ENCODE data around the gene LCNL1.

The LCNL1 gene

GRCh38 chr9:136960212-136960937 lies 22.4 kb upstream of the LCNL1 start:
- no peak for DNase-seq

DNA sequence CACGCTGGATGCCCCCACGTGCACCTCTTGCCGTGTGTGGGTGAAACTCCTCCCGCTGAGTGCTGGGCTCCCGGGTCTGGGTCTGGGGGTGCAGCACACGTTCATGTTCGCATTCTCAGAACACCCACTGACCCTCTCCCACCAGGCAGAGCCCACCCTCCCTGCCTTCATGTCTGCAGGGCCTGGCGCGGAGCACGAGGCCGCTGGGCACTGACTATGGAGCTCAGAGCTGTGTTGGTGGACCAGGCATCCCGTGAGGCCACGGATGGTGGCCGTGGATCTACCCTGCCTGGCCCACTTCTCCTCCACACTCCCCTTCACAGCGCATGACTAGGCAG lies 21.9 kb upstream of the LCNL1 start:
- DNase-seq: no peak

DNA sequence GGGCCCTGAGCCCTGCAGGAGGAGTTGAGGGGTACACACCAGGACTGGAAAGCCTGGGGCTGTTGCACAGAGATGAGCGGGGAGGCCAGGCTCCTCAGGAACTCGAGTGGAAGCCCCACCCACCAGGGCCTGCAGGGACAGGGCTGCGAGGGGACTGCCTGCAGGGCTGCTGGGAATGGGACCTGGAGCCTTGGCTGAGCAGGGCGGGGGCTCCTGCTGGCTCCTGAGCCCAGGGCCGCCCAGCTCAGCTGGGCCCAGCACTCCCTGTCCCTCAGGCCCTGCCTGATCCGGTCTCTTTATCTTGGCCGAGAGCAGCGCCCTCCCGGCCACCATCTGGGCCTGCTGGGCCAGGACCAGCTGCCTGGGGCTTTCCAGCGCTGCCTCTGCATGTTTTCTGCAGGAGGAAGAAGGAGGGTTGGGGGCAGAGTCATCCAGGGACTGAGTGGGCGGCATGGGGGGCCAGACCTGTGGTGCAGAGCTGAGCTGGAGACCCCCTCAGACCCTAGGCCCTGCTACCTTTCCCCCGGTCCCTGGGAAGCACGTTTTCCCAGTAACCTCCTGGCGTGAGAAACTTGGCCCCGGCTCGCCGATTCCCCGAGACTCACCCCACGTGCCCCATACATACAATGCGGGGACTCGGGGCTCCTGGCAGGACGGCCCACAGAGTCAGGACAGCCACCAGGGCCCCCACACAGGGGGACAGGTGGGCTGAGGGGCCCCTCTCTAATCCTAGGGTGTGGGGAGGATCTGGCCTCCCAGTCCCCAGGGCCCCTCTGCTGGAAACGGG lies 21.3 kb upstream of the LCNL1 start:
- no peak for DNase-seq

DNA sequence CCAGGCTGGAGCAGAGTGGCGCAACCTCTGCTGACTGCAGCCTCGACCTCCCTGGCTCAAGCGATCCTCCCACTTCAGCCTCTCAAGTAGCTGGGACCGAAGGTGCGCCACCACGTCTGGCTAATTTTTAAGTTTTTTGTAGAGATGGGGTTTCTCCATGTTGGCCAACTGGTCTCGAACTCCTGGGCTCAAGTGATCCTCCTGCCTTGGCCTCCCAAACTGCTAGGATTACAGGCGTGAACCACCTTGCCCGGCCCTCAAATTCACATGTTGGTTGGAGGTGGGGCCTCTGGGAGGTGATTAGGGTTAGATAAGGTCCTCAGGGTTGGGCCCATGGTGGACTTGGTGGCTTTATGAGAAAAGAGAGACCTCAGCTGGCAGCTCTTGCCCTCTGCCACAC lies 20.6 kb upstream of the LCNL1 start:
- DNase-seq: no peak

DNA sequence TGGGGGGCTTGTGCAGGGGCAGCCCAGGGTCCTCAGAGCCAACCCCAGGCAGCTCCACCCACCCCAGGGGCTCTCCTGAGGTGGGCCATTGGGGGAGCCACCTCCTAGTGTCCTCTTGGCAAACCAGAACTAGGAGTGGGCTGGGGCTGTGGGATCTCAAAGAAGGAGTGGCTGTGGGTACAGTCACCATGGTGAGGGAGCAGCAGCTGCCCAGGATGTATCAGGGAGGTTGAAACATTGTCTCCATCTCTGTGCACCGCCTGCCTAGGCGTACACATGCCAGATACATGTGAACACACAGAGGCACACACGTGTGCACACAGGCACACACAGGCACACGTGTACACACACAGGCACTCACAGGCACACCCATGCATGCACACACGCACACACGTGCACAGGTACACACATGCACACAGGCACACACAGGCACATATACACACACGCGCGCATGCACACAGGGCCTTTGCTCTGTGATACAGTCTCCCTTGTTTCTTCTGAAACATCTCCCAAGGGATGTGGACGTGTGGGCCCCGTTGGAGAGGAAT lies 20.0 kb upstream of the LCNL1 start:
- no peak for DNase-seq

DNA sequence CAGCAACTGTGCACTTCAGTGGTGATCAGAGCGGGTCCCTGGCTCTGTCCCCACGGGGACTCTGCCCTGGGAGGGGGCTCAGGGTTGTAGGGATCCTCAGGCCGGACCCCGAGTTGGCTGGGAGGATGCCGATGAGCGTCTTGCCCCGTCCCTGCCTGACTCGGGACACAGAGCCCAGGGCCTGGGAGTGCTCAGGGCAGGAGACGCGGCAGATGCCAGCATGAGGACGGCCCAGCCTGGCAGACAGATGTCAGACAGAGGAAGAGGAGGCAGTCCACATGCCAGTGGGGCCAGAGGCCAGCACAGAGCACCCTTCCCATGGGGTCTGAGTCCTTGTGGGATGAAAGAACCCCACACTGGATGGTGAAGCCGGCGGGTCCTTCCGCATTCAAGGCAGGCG lies 19.5 kb upstream of the LCNL1 start:
- no peak for DNase-seq

- DNase-seq: no peak
These were observed 19.0 kb upstream of the LCNL1 start for GRCh38 chr9:136963751-136964150.

GRCh38 chr9:136964171-136964689 lies 18.6 kb upstream of the LCNL1 start:
- DNase-seq: no peak

GRCh38 chr9:136964833-136965422 lies 17.9 kb upstream of the LCNL1 start:
- DNase-seq: no peak

DNA sequence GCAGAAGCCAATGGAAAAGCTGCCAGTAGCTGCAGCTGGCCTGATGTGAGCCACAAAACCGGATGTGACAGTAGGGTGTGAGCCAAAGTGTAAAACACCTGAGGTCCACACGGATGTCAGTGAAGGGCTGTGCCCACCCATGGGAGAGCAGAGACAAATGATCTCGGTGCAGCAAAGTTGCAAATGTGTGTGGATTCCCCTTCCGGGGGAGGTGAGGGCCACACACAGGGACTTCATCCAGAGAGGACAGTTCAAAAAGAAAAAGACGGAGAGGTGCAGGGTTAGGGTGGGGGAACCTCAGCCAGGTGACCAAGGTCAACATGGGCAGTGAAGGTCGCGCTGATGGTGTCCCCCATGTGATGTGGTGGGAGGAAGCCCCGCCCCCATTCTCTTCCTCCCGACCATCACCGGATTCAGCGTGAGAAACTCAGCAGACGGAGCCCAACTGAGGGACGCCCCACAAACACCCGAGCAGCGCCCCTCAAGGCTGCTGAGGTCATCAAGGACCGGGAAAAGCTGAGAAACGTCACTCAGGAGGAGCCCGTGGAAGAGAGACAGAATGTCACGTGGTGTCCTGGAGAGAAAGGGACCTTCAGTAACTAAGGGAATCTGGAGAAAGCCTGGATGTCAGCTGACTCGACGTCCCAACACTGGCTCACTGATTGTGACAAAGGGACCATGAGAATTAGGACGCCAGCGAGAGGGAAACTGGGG lies 16.9 kb upstream of the LCNL1 start:
- DNase-seq: no peak

DNA sequence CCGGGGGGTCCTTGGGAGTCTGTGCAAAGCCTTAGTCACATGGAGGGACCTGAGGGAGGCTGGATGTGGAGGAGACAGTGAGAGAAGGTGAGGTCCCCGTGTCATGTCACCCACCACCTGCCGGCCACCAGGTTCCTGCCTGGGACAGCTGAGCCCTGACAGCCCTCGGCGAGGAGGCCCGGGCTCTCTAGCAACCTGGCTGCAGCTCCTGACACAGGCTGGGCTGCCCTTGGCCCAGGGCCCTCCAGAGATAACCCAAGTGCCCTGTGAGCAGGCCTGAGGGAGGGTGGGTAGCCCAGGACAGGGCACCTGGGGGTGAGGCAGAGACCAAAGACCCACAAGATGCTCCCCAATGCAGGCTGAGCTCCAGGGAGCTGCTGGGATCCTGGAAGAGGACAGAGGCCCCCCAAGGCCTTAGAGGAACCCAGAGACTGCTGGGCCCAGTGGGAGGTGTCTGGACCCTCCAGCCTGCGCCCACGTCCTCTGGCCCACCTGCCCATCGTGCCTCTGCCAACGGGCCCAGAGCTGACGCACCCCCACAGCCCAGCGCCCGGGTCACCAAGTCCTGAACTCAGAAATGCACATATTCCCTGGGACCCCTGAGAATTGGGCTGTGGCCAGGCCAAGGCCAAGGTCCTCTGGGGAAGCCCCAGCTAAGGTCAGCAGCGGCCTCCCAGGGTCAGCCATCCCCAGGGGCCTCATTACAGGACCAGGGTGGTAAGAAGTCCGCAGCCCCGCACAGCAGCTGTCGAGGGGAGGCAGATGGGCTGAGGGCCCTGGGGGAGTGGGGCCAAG lies 14.3 kb upstream of the LCNL1 start:
- no peak for DNase-seq

GRCh38 chr9:136969150-136969549 lies 13.6 kb upstream of the LCNL1 start:
- DNase-seq: no peak

DNA sequence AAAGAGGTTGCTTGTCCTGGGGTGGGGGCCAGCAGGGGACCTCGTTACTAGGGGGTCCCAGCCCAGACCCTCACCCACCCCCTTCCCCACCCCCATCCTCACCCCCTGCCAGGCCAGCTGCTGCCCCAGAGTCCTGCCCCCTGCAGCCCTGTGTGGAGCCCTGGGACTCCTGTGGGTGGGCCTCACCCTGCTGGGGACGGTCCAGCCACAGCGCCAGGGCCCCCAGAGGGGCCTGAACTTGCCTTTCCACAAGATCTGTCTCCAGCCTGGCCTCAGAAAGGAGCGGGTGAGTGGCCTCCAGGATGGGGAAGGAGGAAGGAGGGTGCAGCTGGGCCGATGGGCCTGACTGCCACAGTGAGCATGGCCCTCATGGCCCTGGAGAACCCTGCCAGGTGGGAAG lies 13.0 kb upstream of the LCNL1 start:
- no peak for DNase-seq

- DNase-seq: no peak
These were observed 12.4 kb upstream of the LCNL1 start for GRCh38 chr9:136970361-136970760.

- no peak for DNase-seq
These were observed 11.0 kb upstream of the LCNL1 start for GRCh38 chr9:136971746-136972145.

DNA sequence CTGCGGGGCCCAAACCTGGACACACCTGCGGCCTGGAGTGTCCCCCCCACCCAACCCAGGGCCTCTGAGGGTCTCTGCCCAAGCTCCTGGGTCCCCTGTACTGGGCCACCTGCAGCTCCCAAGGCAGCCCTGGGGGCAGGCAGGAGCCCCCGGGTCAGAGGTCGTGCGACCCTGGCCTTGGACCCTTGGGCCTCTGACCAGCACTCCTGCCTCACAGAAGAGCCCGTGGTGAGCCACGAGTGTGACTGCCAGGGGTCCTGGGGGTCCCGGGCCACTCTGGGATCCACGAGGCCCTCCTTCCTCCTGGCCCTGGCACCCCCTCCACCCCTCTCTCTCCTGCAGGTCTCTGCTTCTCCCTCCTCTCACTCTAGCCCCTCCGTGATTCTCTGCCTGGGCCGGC lies 10.5 kb upstream of the LCNL1 start:
- no peak for DNase-seq

DNA sequence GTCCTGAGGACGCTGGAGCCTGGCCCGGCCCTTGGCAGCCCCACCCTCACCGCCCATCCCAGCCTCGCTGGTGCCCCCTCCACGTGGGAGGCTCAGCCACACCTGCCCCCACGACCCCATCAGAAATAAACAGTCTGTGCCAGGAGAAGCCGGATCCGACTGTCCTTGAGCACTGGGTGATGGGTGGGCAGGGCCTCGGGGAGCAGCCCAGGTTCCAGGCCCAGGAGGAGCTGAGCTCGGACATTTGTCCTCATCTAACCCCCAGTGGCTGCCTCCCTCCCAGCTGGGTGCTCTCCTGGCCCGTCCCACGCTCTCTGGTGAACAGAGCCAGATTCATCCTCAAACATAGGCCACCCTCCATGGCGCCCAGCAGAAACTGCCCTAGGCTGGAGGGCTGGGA lies 10.1 kb upstream of the LCNL1 start:
- DNase-seq: no peak

DNA sequence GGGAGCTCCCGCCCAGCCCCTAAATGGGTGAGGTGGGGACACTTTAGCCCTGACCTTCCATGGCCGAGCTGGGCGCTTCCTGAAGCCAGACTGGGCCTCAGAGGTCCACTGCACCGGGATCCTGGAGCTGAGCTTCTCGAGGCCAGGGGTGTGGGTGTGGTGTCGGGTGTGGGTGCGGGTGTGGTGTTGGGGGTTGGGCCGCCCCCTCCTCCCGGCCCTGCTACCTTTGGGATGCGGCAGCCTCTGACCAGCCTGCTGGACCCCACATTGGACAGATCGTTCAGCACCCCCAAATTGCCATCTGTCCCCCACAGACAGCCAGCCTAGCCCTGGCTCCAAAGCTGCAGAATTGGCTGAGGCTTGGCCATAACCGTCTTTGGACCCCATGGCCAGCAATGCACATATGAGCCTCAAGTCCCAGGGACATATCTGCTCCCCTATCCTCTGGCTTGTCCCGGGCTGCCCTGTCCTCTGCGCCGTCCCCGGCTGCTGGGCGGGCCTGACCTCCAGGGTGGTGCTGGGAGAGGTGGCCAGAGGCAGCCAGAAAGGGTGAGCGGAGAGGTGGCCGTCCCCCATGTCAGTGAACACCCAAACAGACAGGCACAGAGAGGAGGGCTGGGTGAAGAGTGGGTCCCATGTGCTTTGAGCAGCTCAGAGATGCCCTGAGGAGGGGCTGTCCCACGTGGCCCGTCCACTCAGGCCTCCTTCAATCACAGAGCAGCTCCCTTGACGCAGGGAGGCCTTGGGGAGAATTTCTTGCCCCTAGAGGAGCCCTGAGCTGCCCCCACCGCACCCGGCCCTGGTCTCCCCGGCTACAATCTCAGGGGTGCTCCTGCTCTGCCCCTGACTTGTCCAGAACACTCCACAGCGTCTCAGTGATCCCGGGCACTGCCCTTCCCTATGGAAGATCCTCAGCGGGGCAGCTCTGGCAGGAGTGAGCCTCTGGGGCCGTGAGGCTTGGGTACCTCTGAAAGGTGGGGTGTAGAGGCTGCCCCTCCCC lies 8.9 kb upstream of the LCNL1 start:
- no peak for DNase-seq

DNA sequence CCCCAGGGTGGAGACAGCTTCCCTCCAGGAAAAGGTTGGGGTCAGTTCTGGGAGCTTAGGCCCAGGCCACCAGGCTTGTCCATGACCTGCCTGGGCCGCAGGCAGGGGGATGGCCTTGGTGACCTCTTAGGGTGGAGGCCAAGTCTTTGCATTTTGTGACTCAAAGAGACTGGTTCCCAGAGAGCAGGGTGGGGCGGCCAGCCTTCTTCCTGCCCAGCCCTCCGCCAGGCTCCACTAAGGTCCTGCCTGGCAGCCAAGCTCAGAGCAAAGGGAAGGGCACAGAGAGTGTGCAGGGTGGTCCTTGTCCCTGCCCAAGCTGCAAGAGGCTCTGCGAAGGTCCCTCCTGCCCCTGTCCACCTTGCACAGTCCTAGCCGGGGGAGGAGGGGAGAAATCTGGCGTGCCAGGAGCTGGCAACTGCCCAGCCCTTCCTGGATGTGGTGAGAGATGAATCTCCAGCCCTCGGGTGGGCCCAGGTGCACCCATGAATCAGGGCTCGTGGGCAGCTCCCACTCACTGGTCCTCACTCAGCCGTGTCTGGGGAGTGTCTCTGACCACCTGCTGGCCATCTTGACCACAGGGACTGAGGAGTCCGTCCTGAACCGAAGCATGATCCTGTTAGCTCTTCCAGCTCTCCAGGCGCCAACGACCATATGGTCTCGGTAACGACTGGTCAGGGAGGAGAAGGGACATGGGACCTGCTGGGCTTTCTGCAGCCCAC lies 7.8 kb upstream of the LCNL1 start:
- no peak for DNase-seq

- no peak for DNase-seq
These were observed 7.1 kb upstream of the LCNL1 start for GRCh38 chr9:136975644-136976043.
